Inflammatory macrophage treated with lipopolysaccharide for 1 hour (primary cell): Measurements from ENCODE around the gene TMEM245.
A peak's percentile ranks its signal among the peaks of the same experiment; 100 is the strongest.

Source experiments
- DNase-seq, 2 donors: peaks; one replicate each; pipeline ENCODE4 v3.0.0-alpha.2; 2020 to 2022

The TMEM245 gene

DNA sequence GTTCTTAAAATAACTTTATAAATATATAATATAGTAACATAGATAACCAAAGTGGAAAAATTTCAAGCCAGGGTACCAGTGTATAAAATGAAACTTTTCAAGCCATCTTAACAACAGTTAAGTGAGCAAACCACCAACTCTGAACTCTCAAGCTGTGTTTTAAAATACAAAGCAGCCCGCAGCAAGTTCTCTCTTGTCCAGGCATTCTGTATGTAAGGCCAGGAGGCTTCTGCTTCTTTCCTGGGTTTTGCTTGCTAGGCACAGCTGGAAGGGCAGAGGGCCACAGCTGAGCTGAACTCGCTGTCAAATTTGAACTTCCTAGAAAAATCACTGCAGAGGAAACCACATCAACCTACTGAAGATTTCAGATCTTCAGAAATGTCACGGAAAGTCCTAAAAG is 99.6 kb downstream of the TMEM245 start:
- no peak for DNase-seq

- DNase-seq = no peak
Measured at GRCh38 chr9:109019420-109019819, 100.3 kb downstream of the TMEM245 start.

DNA sequence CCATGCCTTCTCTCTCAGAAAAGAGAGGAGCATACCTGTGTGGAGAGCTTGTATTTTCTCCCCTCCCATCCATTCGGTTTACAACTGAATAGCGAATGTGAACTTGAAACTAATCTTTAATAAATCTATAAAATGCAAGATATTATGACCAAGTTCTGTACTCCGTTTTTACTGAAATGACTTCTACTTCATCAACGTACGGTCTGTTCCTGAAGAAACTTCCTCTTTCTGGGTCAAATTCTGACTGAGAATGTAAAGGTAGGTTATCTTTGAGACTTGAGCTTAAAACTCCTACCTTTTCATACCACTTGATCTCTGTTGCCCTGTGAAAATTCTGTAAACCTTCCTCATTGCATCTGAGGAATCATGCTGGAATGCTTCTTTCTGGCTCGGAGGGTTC is 102.3 kb downstream of the TMEM245 start:
- no peak for DNase-seq

GRCh38 chr9:109017061-109017460 is 102.7 kb downstream of the TMEM245 start:
- no peak for DNase-seq

- no peak for DNase-seq
Measured at GRCh38 chr9:109016132-109016531, 103.6 kb downstream of the TMEM245 start.

- no peak for DNase-seq
Measured at GRCh38 chr9:109014608-109015280, 105.0 kb downstream of the TMEM245 start.

DNA sequence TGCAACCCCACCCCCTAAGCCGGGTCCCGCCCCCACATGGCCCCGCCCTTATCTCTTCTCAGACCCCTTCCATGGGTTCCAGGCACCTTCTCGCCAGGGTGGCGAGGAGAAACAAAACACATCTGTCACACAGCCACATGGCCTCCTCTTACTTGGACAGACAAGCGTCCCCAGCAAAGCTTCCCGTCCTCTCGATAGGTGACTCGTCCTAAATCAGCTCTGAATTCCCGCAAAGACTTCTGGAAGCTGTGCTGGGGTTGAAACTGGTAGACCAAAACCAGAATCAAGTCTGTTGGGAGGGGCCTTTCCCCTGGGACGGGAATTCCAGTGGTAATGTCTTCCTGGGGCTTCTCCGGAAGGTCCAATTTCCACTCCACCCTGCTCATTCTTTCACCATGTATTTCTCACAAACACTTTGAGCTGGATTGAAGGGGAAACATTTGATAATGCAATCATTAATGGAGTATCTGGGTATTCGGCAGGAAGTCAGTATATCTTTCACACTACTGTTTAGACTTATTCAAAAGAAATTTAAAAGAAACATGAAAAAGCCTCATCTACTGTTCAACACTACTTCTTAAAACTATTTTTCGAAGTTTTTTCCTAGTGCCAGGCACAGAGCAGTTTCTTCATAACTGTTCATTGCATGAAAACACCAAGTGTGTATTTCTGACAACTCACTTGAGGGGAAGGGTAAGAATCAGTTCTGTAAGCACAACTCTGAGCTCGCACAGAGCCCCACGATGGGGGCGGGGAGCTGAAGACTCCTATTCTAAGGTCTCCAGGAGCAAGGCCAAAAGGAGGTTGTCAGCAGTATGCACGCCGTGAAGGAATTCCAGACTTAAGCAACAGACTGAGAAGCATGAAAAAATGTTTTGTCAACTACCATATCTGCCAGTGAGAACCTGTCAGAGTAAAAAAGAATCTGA is 105.8 kb downstream of the TMEM245 start:
- peak in 1 of 2 donors; percentile 39 for DNase-seq

DNA sequence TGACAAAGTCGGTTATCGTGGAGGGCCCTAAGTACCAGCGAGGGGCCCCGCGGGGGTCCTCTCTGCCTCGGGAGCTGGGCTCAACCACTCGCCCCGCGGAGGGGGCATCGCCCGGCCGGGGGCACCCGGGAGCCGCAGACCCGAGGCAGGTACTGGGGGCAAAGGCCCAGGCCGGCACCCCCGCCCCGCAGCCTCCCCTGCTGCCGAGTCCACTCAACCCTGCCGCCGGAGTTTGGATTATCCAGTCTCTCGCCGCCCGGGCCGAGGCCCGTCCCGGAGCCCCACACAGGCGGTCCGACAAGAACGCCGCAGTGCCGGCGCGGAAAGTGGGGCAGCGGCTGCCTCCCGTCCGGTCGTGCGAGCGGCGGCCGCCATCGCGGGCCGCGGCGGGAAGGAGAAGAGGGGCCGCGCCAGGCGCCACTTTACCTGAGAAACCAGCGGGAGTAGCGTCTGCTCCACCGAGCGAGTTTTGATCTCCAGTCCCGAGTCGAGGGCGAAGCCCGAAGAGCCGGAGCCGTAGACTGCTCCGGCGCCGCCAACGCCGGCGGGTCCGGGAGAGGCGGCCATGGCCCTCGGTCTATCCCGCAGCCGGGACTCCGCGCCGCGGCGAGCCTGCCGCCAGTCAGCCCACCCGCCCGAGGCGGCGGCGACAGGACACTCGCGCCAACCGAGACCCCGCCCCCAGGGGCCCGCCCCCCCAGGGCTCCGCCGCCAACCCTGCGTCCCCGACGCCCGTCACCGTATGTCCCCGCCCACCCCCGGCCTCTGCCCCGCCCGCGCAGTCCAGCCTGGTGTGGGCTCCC is 106.7 kb downstream of the TMEM245 start, which contains the start of gene CTNNAL1:
Gene CTNNAL1, minus strand, starts transcription at position 624 of the 803 bp plus-strand sequence. Its CDS starts 57 bp downstream, at position 567.
- peak; percentile 55 to 79 for DNase-seq

GRCh38 chr9:109012009-109012875 is 107.5 kb downstream of the TMEM245 start:
- peak; percentile 76 for DNase-seq

DNA sequence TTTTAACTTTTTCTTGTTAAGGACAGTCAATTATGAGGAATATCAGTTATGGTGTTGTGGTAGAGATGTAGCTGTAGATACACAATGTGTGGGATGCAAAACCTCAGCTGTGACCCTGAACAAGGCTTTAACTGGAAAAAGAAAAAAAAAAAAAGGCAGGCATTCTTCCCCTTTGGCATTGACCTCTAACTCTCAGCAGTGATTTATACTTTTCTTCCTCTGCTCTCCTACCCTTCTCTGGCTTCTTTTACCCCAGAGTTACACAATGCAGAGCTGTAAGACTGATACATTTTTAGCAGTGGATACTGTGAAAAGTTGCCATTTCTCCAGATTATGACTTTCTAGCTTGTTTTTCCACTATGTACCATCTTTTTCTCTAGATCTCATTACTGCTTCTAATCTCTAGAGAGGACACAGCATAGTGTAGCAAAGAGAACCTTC is 108.5 kb downstream of the TMEM245 start:
- no peak for DNase-seq

GRCh38 chr9:109010746-109011145 is 109.0 kb downstream of the TMEM245 start:
- peak; percentile 55 to 72 for DNase-seq

- no peak for DNase-seq
Measured at GRCh38 chr9:109005678-109006077, 114.1 kb downstream of the TMEM245 start.

- DNase-seq = no peak
Measured at GRCh38 chr9:109003116-109003515, 116.6 kb downstream of the TMEM245 start.

DNA sequence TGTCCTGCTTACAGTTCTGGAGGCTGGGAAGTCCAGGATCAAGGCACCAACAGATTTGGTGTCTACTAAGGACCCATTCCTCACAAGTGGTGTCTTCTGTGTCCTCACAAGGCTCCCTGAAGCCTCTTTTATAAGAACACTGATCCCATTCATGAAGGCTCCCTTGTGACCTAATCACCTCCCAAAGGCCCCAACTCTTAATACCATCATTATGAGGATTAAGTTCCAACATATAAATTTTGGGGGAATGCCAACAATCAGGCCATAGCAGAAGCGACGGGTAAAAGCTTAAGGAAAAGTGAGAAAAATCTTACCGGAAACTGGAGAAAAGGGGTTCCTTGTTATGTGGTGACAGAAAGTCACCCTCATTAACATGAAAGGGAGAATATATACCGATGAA is 117.6 kb downstream of the TMEM245 start:
- DNase-seq = no peak

GRCh38 chr9:109001275-109001676 is 118.5 kb downstream of the TMEM245 start:
- DNase-seq = no peak

GRCh38 chr9:108997112-108997511 is 122.6 kb downstream of the TMEM245 start:
- no peak for DNase-seq

DNA sequence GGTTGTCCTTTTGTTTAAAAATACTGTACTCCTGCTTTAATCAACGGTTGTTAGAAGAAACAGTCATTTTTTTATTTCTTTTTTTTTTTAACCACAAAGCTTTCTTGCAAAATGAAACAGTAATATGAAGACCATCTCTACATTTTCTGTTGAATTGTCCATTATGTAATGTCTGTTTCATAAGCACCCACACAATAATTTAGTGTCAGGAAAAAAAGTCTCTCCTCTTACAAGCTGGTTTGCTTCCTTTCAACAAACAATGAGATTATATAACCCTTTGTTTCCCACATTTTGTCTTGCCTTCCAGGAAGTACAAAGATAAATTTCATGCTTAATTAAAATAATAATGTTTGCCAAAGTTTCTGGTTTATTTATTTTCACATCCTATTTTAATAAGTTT is 123.1 kb downstream of the TMEM245 start:
- DNase-seq = no peak

GRCh38 chr9:108994695-108995094 is 125.1 kb downstream of the TMEM245 start:
- no peak for DNase-seq

DNA sequence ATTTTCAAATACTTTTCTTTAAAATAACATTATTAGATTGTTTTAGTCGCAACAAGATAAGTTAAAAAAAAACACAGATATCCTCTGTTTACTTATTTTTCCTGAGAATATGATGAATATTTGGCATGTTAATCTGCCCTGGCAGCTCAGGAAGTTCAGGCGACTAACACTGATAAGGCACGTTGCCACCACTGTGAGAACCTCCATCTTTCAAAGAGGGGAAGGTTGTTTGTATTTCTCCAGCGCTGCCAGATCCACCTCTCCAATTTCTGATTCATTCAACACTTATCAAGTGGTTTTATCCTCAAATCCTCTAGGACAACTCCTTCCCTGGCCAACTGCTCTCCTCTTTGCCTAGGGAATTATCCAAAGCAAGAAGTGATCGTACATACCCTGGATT is 128.3 kb downstream of the TMEM245 start:
- no peak for DNase-seq

DNA sequence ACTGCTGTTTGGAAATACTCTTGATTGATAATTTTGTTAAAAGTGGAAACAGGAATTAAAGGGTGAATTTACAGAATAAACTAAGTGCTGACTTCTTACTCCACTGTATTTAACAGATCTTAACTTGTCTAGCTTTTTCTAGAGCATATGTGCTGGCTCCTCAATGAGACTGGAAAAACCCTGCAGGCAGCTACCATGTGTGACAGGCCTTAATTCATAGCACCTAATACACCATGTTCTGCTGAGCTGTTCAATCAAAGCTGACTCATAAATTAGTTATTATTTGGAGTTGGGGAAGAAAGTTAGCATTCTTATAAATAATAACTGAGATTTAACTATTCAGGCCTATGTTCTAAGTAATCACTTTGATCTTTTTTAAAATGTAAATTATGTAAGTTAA is 135.9 kb downstream of the TMEM245 start:
- no peak for DNase-seq

- no peak for DNase-seq
Measured at GRCh38 chr9:108980893-108981292, 138.9 kb downstream of the TMEM245 start.

DNA sequence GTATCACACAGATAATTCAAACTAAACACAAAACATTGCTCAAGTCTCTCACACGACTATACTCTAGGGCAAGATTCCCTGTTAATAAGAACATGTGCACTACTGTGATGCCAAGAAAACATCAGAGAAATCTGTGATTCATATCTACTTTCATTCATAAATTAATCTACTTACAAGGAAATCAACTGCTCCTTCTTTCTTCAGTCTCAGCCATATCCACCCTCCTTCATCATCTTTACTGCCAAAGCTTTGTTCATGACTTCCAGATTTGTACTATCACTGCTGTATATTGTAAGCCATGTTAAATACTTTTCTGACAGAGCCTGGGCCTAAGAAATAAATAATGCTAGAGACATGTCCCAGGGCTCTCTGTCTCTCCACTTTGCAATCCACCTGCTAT is 141.5 kb downstream of the TMEM245 start:
- DNase-seq = no peak
